Activated CD4-positive, alpha-beta memory T cell treated with anti-CD3 and anti-CD28 coated beads, Interleukin-2, amount 10 ng/mL, durations not matched to agents 7 days and 5 days (primary cell): ENCODE data around the gene SKIC2. TPM values are rescaled to one million over a fixed set of nuclear protein-coding genes. Genes with fewer than 3 reads are reported as not detected.

Source experiments
- total RNA-seq, 2 experiments: library from RNA; stranded (reverse); gene quantifications; one replicate each; pipeline ENCODE4 v1.2.3, GENCODE V29; 2021

Gene SKIC2
- total RNA-seq, 2 experiments from 2014 or later: 69.4 to 74.2 TPM

Other genes starting within 250 kb of the SKIC2 start
- not detected for gene LY6G6D, start 243.8 kb upstream of the SKIC2 start, total RNA-seq
- gene LY6G6C, start 237.4 kb upstream of the SKIC2 start, total RNA-seq: not detected
- not detected for gene MPIG6B, start 235.8 kb upstream of the SKIC2 start, total RNA-seq
- 10 to 100 TPM; 22.1 to 23.9 TPM for gene DDAH2, start 229.9 kb upstream of the SKIC2 start, total RNA-seq
- 100 to 1,000 TPM; 640 to 644 TPM for gene CLIC1, start 222.6 kb upstream of the SKIC2 start, total RNA-seq
- gene MSH5, start 219.2 kb upstream of the SKIC2 start, total RNA-seq: 10 to 100 TPM; 60.1 to 63.2 TPM
- 10 to 100 TPM; 10.7 to 14.6 TPM for gene SAPCD1, start 196.5 kb upstream of the SKIC2 start, total RNA-seq
- gene VWA7, start 181.8 kb upstream of the SKIC2 start, total RNA-seq: 10 to 100 TPM; 11.0 to 12.2 TPM
- 10 to 100 TPM; 84.1 to 88.4 TPM for gene VARS1, start 163.4 kb upstream of the SKIC2 start, total RNA-seq
- 100 to 1,000 TPM; 100 to 108 TPM for gene LSM2, start 152.2 kb upstream of the SKIC2 start, total RNA-seq
- gene HSPA1L, start 143.9 kb upstream of the SKIC2 start, total RNA-seq: 1 to 10 TPM; 2.8 to 3.0 TPM
- 100 to 1,000 TPM; 147 to 151 TPM for gene HSPA1A, start 143.6 kb upstream of the SKIC2 start, total RNA-seq
- 10 to 100 TPM; 60.6 to 62.6 TPM for gene HSPA1B, start 131.4 kb upstream of the SKIC2 start, total RNA-seq
- gene NEU1, start 96.4 kb upstream of the SKIC2 start, total RNA-seq: 10 to 100 TPM; 29.2 to 29.6 TPM
- under 1 TPM in 1 of 2 experiments, not detected in 1; 0.38 TPM for gene SLC44A4, start 80.2 kb upstream of the SKIC2 start, total RNA-seq
- gene EHMT2, start 61.5 kb upstream of the SKIC2 start, total RNA-seq: 10 to 100 TPM; 57.0 to 58.4 TPM
- 1 to 10 TPM in 1 of 2 experiments, under 1 TPM in 1; 0.98 to 1.1 TPM for gene ZBTB12, start 57.1 kb upstream of the SKIC2 start, total RNA-seq
- gene C2, start 31.5 kb upstream of the SKIC2 start, total RNA-seq: 1 to 10 TPM in 1 of 2 experiments, under 1 TPM in 1; 0.45 to 1.0 TPM
- under 1 TPM; 0.58 to 0.60 TPM for gene CFB, start 13.1 kb upstream of the SKIC2 start, total RNA-seq
- gene NELFE, start 204 bp upstream of the SKIC2 start, total RNA-seq: 10 to 100 TPM; 69.6 to 70.6 TPM
- 10 to 100 TPM; 16.7 to 17.5 TPM for gene DXO, start 13.0 kb downstream of the SKIC2 start, total RNA-seq
- 1 to 10 TPM; 3.3 to 5.7 TPM for gene C4A, start 22.9 kb downstream of the SKIC2 start, total RNA-seq
- gene C4B, start 55.6 kb downstream of the SKIC2 start, total RNA-seq: 1 to 10 TPM; 3.4 to 5.0 TPM
- gene CYP21A2, start 79.2 kb downstream of the SKIC2 start, total RNA-seq: under 1 TPM in 1 of 2 experiments, not detected in 1; 0.23 TPM
- gene TNXB, start 150.2 kb downstream of the SKIC2 start, total RNA-seq: 1 to 10 TPM; 5.7 to 6.4 TPM
- gene ATF6B, start 169.1 kb downstream of the SKIC2 start, total RNA-seq: 100 to 1,000 TPM; 142 to 147 TPM
- gene FKBPL, start 171.1 kb downstream of the SKIC2 start, total RNA-seq: 1 to 10 TPM; 7.6 to 8.6 TPM
- under 1 TPM; 0.13 to 0.28 TPM for gene PRRT1, start 192.8 kb downstream of the SKIC2 start, total RNA-seq
- gene PPT2, start 195.0 kb downstream of the SKIC2 start, total RNA-seq: 1 to 10 TPM; 8.3 to 9.4 TPM
- gene EGFL8, start 205.4 kb downstream of the SKIC2 start, total RNA-seq: 1 to 10 TPM; 5.1 to 5.2 TPM
- 10 to 100 TPM; 42.7 to 43.1 TPM for gene AGPAT1, start 216.9 kb downstream of the SKIC2 start, total RNA-seq
- 10 to 100 TPM; 44.0 to 45.4 TPM for gene RNF5, start 219.2 kb downstream of the SKIC2 start, total RNA-seq
- gene AGER, start 225.1 kb downstream of the SKIC2 start, total RNA-seq: 10 to 100 TPM; 27.6 to 29.4 TPM
- gene PBX2, start 231.0 kb downstream of the SKIC2 start, total RNA-seq: 10 to 100 TPM; 69.4 to 73.1 TPM
- gene GPSM3, start 233.5 kb downstream of the SKIC2 start, total RNA-seq: 100 to 1,000 TPM; 287 to 289 TPM